ENCODE data around the gene NDST1.
A peak's percentile ranks its signal among the peaks of the same experiment; 100 is the strongest.

DNA sequence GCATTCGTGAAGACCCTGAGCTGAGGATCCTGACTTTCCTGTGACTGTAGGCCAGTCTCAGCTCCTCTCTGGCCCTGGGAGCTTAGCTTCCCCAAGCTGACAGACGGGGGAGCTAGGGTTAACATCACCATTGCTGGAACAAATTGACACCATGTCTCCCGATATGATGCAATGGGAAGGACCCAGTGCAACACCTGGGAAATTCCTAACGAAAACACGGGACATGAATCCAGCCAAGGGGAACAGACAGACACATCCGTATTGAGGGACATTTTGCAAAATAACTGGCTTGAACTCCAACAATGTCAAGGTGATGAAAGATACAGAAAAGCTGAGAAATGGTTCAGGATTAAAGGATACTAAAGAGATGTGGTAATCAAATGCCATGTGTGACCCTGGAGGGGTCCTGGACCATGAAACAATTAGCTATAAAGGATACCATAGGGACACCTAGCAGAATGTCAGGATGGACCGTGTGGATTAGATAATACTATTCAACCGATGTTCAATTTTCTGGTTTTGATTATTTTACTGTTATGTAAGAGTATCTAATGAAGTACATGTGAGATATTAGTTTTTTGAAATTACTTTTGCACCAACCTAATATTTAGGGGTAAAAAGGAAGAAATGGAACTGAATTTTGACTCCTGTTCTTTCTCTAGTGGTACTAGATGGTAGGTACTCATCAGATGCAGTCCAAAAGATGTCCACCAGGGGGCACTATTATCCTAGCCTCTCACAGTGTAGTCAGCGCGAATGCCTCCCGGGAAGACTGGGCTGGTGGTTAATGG, 52.7 kb downstream of the NDST1 start:
- TF ChIP-seq CTCF (IDR thresholded peaks at IDR 0.05) = peak; percentile 93
- TF ChIP-seq, protein P1, sequence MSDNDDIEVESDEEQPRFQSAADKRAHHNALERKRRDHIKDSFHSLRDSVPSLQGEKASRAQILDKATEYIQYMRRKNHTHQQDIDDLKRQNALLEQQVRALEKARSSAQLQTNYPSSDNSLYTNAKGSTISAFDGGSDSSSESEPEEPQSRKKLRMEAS (CRISPR knock-in tag; IDR thresholded peaks at IDR 0.05) = peak; percentile 66
- TF ChIP-seq, protein P2, sequence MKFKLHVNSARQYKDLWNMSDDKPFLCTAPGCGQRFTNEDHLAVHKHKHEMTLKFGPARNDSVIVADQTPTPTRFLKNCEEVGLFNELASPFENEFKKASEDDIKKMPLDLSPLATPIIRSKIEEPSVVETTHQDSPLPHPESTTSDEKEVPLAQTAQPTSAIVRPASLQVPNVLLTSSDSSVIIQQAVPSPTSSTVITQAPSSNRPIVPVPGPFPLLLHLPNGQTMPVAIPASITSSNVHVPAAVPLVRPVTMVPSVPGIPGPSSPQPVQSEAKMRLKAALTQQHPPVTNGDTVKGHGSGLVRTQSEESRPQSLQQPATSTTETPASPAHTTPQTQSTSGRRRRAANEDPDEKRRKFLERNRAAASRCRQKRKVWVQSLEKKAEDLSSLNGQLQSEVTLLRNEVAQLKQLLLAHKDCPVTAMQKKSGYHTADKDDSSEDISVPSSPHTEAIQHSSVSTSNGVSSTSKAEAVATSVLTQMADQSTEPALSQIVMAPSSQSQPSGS (CRISPR knock-in tag; IDR thresholded peaks at IDR 0.05; ENCODE audit: borderline replicate concordance, low read depth) = no peak
- TF ChIP-seq, protein P3, sequence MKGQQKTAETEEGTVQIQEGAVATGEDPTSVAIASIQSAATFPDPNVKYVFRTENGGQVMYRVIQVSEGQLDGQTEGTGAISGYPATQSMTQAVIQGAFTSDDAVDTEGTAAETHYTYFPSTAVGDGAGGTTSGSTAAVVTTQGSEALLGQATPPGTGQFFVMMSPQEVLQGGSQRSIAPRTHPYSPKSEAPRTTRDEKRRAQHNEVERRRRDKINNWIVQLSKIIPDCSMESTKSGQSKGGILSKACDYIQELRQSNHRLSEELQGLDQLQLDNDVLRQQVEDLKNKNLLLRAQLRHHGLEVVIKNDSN (CRISPR knock-in tag; IDR thresholded peaks at IDR 0.05) = no peak
- TF ChIP-seq KAT7 (CRISPR knock-in tag; IDR thresholded peaks at IDR 0.05; ENCODE audit: borderline replicate concordance) = no peak
- no peak; the same call in 1 of the 2 replicates for TF ChIP-seq HMGXB4 (CRISPR knock-in tag; IDR thresholded peaks at IDR 0.05)
- no peak for TF ChIP-seq NR3C1 (CRISPR knock-in tag; conservative IDR thresholded peaks at IDR 0.05; ENCODE audit: low read depth)
- TF ChIP-seq GTF2I (CRISPR knock-in tag; conservative IDR thresholded peaks at IDR 0.05) = no peak
- no peak for TF ChIP-seq SMAD4 (CRISPR knock-in tag; IDR thresholded peaks at IDR 0.05)
- TF ChIP-seq EMX1 (CRISPR knock-in tag; IDR thresholded peaks at IDR 0.05) = no peak; the same call in 1 of the 2 replicates
- no peak for TF ChIP-seq ELF4 (CRISPR knock-in tag; IDR thresholded peaks at IDR 0.05; ENCODE audit: low read depth)
- no peak for TF ChIP-seq ATF3 (CRISPR knock-in tag; conservative IDR thresholded peaks at IDR 0.05)
- TF ChIP-seq ZBTB43 (CRISPR knock-in tag; IDR thresholded peaks at IDR 0.05) = no peak
